ENCODE measurements around the gene PCAT7.

Gene PCAT7

GRCh38 chr9:94566550-94566949, 11.7 kb downstream of the PCAT7 start:
- H3K4me3 ChIP-seq (ENCODE audit: low read depth, low read length): no peak overlapping the region
- no peak for TF ChIP-seq CTCF (IDR thresholded peaks at IDR 0.05; ENCODE audit: low read depth, low read length)

- TF ChIP-seq CTCF (IDR thresholded peaks at IDR 0.05; ENCODE audit: low read depth, low read length): no peak
- no peak overlapping the region for H3K4me3 ChIP-seq (ENCODE audit: low read depth, low read length)
These were observed 12.4 kb downstream of the PCAT7 start for GRCh38 chr9:94567271-94567670.

GRCh38 chr9:94568250-94568889, 13.5 kb downstream of the PCAT7 start:
- H3K4me3 ChIP-seq (ENCODE audit: low read depth, low read length): no peak overlapping the region
- TF ChIP-seq CTCF (IDR thresholded peaks at IDR 0.05; ENCODE audit: low read depth, low read length): no peak

DNA sequence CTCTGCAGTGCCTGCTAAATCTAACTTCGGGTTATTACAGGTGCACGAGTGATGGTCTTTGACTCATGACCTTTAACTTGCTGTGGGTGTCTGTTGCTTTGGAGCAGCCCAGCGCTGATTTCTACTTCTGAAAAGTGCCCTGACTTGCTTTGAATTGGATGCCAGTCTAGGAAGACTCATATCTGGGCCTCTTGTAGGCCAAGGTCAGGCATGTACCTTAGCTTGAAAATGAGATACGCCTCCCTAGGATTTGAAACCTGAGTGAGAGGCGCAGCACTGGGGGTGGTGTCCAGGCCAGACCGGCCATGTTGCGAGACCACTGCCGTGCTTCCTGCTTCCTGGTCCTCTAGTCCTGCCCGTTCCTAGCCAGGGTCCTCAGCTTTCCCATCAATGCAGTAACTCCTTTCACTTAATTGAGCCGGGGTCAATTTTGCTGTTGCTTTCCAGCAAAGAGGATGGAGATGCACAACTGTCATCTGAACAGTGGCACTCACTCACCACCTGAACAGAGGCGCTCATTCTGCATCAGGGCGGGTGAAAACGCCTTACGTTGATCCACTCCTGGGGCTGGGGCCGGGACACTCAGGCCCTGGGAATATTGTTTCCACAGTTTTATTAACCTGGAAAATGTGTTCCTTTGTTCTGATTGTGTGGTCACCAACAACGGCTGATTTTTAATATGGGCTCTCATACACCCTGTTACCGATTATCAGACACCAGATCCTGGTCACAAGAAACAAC, 14.3 kb downstream of the PCAT7 start:
- no peak for TF ChIP-seq CTCF (IDR thresholded peaks at IDR 0.05; ENCODE audit: low read depth, low read length)
- no peak overlapping the region for H3K4me3 ChIP-seq (ENCODE audit: low read depth, low read length)

DNA sequence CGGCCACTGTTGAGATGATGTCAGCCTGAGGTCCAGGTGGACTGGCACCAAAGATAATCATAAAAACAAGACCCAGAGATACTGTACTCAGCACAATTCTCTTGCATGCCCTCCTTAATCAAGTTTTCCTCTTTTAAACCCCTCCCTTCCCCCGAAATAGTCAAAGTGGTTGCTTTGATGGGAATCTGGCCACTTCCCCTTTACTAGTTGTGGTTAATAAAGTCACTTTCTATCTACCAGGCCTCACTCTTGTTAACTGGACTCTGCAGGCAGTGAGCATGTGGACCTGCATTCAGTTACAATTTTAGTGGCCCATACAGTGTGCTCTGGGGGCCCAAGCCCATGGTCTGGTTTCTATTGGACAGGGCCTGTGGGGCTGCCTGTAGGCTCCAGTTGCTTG, 21.2 kb downstream of the PCAT7 start:
- TF ChIP-seq CTCF (IDR thresholded peaks at IDR 0.05; ENCODE audit: low read depth, low read length): no peak
- no peak overlapping the region for H3K4me3 ChIP-seq (ENCODE audit: low read depth, low read length)

- no peak overlapping the region for H3K4me3 ChIP-seq (ENCODE audit: low read depth, low read length)
- no peak for TF ChIP-seq CTCF (IDR thresholded peaks at IDR 0.05; ENCODE audit: low read depth, low read length)
These were observed 22.2 kb downstream of the PCAT7 start for GRCh38 chr9:94577036-94577435.

DNA sequence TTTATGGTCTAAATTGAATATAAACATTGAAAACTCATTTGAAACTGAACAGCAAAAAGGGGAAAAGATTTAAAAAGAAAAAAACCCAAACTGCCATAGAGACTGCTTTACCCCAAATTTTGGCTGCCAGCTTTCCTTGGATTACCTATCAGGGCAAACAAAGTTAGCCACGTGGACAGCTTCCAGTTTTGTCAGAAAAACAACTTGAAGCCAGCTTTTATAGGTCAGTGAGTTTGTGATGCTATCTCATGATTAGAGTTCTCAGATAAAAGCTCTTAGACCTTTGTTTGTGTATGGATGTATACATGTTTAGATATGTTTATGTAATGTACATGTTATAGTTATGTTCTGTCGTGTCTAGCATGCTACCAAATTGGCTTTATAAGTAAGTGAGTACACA, 22.7 kb downstream of the PCAT7 start:
- H3K4me3 ChIP-seq (ENCODE audit: low read depth, low read length): no peak overlapping the region
- no peak for TF ChIP-seq CTCF (IDR thresholded peaks at IDR 0.05; ENCODE audit: low read depth, low read length)
